Measurements from ENCODE around the gene NR2F2.

DNA sequence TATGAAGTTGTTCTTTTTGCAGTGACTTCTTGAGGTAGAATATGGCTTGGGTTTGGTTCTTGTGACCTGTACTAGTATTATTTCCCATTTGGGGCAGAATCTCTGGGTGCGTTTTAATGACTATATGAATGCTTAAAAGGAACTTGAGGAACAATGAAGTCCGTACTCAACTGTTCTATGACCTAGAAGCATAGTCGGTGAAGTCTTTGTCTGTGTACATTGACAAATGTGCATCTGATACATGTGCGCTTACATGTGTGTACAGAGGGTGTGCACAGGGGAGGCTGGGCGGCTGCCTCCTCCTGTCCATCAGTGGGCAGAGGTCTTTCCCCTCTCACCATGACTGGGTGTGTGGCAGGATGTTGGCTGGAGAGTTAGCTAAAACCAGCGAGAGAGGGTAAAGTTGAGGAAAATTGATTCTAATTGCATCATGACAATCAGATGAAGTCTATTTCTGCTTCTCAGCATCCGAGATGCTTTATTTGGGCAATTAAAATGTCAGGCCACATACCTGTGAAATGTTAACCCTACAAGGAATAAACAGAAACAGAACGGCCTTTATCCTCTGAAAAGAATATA is 1.0 kb upstream of the NR2F2 start:
- TF ChIP-seq, protein P1, sequence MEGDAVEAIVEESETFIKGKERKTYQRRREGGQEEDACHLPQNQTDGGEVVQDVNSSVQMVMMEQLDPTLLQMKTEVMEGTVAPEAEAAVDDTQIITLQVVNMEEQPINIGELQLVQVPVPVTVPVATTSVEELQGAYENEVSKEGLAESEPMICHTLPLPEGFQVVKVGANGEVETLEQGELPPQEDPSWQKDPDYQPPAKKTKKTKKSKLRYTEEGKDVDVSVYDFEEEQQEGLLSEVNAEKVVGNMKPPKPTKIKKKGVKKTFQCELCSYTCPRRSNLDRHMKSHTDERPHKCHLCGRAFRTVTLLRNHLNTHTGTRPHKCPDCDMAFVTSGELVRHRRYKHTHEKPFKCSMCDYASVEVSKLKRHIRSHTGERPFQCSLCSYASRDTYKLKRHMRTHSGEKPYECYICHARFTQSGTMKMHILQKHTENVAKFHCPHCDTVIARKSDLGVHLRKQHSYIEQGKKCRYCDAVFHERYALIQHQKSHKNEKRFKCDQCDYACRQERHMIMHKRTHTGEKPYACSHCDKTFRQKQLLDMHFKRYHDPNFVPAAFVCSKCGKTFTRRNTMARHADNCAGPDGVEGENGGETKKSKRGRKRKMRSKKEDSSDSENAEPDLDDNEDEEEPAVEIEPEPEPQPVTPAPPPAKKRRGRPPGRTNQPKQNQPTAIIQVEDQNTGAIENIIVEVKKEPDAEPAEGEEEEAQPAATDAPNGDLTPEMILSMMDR (IDR thresholded peaks at IDR 0.05) = no peak
- TF ChIP-seq POLR2A (IDR thresholded peaks at IDR 0.05) = no peak

All from right lobe of liver (tissue), 4 donors.